Measurements from ENCODE around the gene TRMT2B.
"Not testable (repeated sequence)": the region's sequence is repeated elsewhere in the genome, so short reads cannot be mapped to it uniquely, and the experiment has no call there.

The TRMT2B gene, protein sequence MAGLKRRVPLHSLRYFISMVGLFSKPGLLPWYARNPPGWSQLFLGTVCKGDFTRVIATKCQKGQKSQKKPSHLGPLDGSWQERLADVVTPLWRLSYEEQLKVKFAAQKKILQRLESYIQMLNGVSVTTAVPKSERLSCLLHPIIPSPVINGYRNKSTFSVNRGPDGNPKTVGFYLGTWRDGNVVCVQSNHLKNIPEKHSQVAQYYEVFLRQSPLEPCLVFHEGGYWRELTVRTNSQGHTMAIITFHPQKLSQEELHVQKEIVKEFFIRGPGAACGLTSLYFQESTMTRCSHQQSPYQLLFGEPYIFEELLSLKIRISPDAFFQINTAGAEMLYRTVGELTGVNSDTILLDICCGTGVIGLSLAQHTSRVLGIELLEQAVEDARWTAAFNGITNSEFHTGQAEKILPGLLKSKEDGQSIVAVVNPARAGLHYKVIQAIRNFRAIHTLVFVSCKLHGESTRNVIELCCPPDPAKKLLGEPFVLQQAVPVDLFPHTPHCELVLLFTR

DNA sequence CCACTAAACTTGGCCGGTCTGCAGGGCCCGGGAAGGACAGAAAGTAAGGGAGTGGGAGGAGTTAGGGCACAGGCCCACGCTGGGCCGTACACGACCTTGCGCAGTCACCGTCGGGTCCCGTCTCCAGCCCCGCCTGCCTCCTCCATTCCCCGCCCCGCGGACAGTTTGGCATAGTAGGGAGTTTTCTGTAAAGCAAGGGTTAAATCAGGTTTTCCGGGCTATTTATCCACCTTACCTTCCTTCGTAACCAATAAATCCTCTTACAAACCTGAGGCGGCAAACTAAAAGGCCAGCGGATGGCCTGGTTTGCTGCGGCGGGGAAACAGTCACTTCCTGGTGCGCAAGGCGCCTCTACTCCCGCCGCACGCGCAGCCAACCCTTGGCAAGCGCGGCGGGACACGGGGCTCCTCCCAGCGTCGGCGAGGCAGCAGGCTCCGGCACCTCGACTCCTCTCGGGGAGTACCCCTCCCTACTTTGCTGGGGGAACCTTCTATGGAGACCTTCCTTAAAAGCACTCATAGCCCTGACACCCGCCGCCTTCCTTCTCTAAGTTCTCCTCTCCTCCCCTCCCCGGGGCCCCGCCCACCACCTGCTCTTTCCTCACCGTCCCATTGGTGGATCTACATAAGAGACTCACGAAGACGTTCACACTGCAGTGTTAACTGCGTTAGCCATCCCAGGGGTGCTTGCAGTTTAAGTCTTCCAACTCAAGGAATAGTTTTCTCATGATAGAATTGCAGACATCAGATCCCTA, at the start of gene TRMT2B:
Gene TRMT2B (minus strand): TSS at position 563 of the 754 bp plus-strand sequence. CDS start 9,822 bp downstream, outside the sequence.
- H3K36me3 ChIP-seq (ENCODE audit: insufficient read depth, low read length) = no peaks in the 10 kb centered on the region
- H3K4me3 ChIP-seq (ENCODE audit: low read length) = peak within 1 kb of the TSS; percentile 74
- H3K27me3 ChIP-seq (ENCODE audit: insufficient read depth, low read length) = no peaks in the 10 kb centered on the region
- peak within 1 kb of the TSS; percentile 84 for H2AFZ ChIP-seq (ENCODE audit: low read depth, low read length)
- H3K9me3 ChIP-seq (ENCODE audit: low read length) = no peaks in the 10 kb centered on the region
- peaks cover 3% of the 10 kb centered on the region for H3K4me1 ChIP-seq (ENCODE audit: insufficient read depth, low read length)

DNA sequence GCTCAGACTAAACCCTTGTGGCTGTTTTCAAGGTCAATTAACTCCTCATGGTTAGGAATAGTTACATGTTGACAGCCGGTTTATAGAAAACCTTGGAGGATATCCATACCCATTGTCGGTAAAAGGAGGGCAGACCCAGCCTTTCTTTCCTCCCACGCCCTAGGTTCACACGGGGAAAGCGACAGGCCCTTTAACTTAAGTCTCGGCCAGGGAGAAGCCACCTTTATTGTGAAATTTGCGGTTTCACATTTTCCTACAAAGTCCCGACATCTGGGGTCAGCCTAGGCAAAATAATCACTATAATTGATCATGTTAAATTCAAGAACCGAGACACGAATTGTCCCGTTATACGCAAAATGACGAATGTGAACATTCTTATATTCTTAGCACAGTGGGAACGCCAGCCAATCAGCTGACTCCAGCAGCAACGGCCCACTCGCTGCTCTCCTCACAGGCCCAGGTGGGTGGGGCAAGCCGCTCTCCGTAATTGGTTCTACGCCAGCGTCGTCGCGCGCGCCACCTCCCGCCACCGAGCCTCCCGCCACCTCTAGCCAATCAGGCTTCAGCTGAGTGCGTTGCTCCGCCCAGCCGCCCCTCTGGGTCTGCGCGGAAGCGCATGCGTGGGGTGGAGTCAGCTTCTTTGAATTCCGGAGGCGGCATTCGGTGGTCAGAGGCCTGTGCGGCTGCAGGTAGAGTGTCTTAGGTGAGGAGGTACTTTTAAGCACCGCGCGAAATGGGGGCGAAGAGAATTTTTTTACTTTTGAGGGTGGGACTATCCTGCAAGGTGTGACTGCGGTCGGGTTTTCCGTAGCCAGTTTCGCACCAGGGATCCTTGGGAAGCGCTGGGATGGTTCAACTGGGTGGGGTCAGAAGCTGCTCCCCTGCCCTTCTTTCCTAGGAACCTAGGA, 45.9 kb upstream of the TRMT2B start, which contains the start of gene CENPI:
Gene CENPI (plus strand): TSS at position 659 of the 908 bp plus-strand sequence. CDS start 2,867 bp downstream, outside the sequence.
- Histone ChIP-seq H3K36me3 (ENCODE audit: insufficient read depth, low read length) (peaks cover 6% of the 10 kb centered on the region), H2AFZ (ENCODE audit: low read depth, low read length) (peak within 1 kb of the TSS; percentile 49), H3K27me3 (ENCODE audit: insufficient read depth, low read length) (no peaks in the 10 kb centered on the region), H3K4me1 (ENCODE audit: insufficient read depth, low read length) (peaks cover 7% of the 10 kb centered on the region), H3K9me3 (ENCODE audit: low read length) (no peaks in the 10 kb centered on the region), H3K4me3 (ENCODE audit: low read length) (peak within 1 kb of the TSS; percentile 72)

DNA sequence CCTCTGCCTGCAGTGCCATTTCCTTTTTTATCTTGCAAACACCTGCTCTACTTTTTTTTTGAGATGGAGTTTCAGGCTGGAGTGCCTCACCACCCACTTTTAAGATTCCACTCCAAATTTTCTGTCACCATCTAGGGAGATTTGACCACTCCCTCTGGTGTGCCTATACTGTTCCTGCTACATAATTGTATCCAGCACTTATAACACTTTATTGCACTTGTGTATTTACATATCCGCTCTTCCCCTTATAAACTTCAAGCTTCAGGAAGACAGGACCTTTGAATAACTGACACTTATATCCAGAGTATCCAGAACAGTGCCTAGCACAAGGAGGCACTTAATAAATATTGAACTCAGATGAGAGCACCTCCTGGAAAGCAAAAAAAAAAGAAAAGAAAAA, 39.9 kb upstream of the TRMT2B start:
- Histone ChIP-seq H2AFZ (ENCODE audit: low read depth, low read length) (no peak overlapping the region), H3K9me3 (ENCODE audit: low read length) (no peaks in the 10 kb centered on the region), H3K4me3 (ENCODE audit: low read length) (no peak overlapping the region), H3K4me1 (ENCODE audit: insufficient read depth, low read length) (no peaks in the 10 kb centered on the region), H3K27me3 (ENCODE audit: insufficient read depth, low read length) (no peaks in the 10 kb centered on the region), H3K36me3 (ENCODE audit: insufficient read depth, low read length) (no peaks in the 10 kb centered on the region)

DNA sequence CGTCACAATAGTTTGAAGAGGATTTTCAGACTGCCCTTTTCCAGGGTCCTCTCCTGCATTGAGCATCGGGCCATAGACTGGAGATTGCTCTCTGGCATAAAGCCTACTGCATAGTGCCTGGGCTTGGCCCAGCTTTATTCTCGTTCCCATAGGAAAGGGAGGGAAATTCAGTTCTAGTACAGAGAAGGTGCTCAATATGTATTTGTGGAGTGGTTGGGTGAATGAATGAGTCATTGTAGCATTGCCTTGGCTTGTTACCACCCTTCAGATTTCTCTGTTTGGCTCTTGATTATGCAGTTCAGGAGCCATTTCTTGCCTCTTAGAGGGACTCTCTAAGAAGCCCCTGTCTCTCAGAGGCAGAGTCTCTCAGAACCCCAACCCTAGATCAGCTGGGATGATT, 29.3 kb upstream of the TRMT2B start:
- no peaks in the 10 kb centered on the region for H3K9me3 ChIP-seq (ENCODE audit: low read length)
- peaks cover 9% of the 10 kb centered on the region for H3K4me1 ChIP-seq (ENCODE audit: insufficient read depth, low read length)
- H3K27me3 ChIP-seq (ENCODE audit: insufficient read depth, low read length) = no peaks in the 10 kb centered on the region
- H3K4me3 ChIP-seq (ENCODE audit: low read length) = no peak overlapping the region
- H2AFZ ChIP-seq (ENCODE audit: low read depth, low read length) = no peak overlapping the region
- no peaks in the 10 kb centered on the region for H3K36me3 ChIP-seq (ENCODE audit: insufficient read depth, low read length)

DNA sequence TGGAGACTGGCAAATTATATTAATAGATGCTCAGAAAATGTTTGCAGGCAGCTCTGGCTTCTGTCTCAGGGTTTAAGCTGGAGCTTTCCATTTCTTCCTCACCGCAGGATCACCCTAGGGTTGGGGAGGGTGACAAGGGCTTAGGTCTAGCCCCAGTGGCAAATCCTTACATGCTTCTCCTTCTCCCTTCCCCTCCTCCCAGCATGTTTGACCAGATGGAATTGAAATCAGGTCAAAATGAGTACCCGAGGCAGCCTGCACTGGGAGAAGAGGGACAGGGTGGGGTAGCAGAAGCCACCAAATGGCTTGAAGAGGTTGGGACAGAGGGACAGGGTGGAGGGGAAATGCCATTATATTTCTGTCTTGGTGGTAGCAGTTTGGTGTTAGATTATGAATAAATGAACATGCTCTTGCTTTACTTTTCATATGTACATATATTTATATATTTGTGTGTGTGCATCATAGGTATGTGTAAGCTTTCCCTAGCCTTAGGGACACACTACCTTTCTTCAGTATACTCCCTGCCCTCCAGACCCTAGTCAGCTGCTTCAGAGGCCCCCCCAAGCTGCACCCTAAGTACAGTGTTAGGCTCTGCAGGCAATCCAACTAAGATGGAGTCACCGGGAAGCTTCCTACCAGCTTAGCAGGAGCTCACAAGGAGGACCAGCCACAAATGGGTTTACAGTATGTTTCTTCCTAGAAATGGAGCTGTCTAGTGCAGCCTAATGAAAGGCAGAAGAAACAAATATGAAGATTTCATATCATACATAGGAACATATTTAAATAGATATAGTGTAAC, 28.6 kb upstream of the TRMT2B start:
- Histone ChIP-seq H3K4me1 (ENCODE audit: insufficient read depth, low read length) (peaks cover 9% of the 10 kb centered on the region), H3K27me3 (ENCODE audit: insufficient read depth, low read length) (no peaks in the 10 kb centered on the region), H2AFZ (ENCODE audit: low read depth, low read length) (no peak overlapping the region), H3K36me3 (ENCODE audit: insufficient read depth, low read length) (no peaks in the 10 kb centered on the region), H3K4me3 (ENCODE audit: low read length) (peak overlapping the region; percentile 84), H3K9me3 (ENCODE audit: low read length) (no peaks in the 10 kb centered on the region)

DNA sequence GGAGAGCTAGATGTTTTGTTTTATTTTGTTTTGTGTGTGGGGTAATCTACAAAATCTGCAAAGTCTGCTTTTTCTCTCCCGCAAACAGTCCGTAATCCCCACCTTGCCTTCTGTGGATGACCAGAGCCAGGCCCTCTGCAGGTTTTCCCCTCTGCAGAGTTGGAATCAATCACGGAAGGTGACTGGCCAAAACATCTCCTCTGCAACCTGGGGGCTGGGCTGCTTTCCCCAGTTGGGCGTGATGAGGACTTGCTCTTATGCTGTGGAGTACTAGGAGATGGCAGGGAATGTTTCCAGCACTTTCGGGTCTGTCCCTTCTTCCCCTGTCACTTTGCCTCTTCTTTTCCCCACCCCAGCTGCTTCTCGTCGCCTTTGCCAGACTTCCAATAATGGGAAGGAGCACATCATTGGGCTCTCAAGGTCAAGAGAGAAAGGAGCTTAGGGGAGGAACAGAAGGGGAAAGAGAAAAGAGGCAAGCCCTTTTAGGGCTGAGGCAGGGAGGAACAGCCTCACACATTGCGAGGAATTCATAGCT, 27.9 kb upstream of the TRMT2B start:
- H3K27me3 ChIP-seq (ENCODE audit: insufficient read depth, low read length) = no peaks in the 10 kb centered on the region
- H2AFZ ChIP-seq (ENCODE audit: low read depth, low read length) = no peak overlapping the region
- H3K4me3 ChIP-seq (ENCODE audit: low read length) = peak overlapping the region; percentile 84
- peaks cover 9% of the 10 kb centered on the region for H3K4me1 ChIP-seq (ENCODE audit: insufficient read depth, low read length)
- no peaks in the 10 kb centered on the region for H3K9me3 ChIP-seq (ENCODE audit: low read length)
- H3K36me3 ChIP-seq (ENCODE audit: insufficient read depth, low read length) = no peaks in the 10 kb centered on the region

DNA sequence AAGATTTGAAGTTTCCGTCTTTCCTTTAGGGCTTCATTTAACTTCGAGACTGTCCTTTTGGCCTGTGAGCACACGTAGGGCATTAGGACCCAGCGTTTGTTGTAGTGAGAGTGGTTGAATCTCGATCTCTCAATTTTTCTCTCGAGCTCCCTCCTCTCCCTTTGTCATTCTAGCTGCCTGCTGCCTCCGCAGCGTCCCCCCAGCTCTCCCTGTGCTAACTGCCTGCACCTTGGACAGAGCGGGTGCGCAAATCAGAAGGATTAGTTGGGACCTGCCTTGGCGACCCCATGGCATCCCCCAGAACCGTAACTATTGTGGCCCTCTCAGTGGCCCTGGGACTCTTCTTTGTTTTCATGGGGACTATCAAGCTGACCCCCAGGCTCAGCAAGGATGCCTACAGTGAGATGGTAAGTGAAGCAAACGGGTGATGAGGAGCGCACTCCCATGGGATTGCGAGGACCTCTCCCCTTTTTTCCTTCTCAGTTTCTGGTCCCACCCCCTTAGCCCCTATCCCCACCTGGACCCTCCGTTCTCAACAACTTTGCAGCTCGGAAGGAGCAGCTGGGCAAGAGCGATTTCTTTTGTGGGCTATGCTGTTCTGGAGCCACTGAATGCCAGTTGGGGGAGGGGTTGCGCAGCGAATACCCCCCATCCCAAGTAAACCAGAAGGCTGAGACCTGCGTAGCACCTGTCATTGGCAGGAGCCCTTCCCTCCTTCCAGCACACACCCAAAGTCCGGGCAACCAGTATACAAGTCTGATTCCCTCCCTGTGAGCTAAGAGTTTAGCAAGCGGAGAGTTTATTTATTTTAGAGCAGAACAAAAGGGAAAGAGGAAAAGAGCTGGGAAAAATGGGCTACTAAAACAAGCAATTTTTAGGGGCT, 27.0 kb upstream of the TRMT2B start, which contains the start of gene TMEM35A:
Gene TMEM35A (plus strand): TSS at position 164 of the 883 bp plus-strand sequence. CDS start 124 bp downstream, at position 288.
- Histone ChIP-seq H3K27me3 (ENCODE audit: insufficient read depth, low read length) (peaks cover 3% of the 10 kb centered on the region), H3K9me3 (ENCODE audit: low read length) (no peaks in the 10 kb centered on the region), H3K36me3 (ENCODE audit: insufficient read depth, low read length) (no peaks in the 10 kb centered on the region), H3K4me1 (ENCODE audit: insufficient read depth, low read length) (peaks cover 9% of the 10 kb centered on the region), H3K4me3 (ENCODE audit: low read length) (peak within 1 kb of the TSS; percentile 84), H2AFZ (ENCODE audit: low read depth, low read length) (peak within 1 kb of the TSS; percentile 85)

DNA sequence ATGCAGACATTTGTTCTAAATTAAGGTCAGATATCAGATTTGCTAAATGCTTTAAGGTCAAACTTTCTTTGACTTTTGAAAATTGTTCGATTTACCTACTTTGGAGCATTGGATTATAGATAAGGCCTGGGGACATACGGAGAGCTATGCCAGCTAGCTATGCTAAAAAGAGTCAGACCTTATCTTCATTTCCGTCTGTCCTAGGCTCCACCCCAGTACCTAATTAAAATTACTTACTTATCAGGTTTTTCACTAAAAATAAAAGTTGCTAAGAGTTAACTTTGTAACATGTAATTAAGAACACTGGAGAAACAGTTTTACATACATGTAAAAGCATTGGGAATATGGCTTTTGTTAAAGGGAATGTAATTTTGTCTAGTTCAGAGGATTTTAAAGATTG, 19.7 kb upstream of the TRMT2B start:
- Histone ChIP-seq H3K4me3 (ENCODE audit: low read length) (no peak overlapping the region), H3K4me1 (ENCODE audit: insufficient read depth, low read length) (no peaks in the 10 kb centered on the region), H3K27me3 (ENCODE audit: insufficient read depth, low read length) (peaks cover 6% of the 10 kb centered on the region), H3K36me3 (ENCODE audit: insufficient read depth, low read length) (no peaks in the 10 kb centered on the region), H2AFZ (ENCODE audit: low read depth, low read length) (no peak overlapping the region), H3K9me3 (ENCODE audit: low read length) (no peaks in the 10 kb centered on the region)

DNA sequence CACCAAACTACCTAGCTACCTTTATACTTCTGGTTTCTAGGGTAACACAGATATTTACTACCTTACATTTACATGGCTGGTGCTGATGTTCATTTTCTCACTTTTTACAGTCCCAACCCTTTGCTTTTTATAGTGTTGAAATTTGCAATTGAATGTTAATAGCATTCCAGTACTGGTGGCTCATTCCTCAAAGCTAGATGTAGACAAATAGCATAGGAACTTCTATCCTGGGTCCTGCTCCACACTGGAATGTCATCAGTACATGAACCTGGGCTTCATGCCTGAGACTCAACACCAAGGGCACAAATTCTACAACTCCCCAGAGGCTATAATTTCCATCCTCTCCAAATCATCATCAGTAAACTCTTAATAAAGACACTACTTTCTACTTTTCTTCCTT, 10.3 kb upstream of the TRMT2B start:
- no peak overlapping the region for H2AFZ ChIP-seq (ENCODE audit: low read depth, low read length)
- H3K4me1 ChIP-seq (ENCODE audit: insufficient read depth, low read length) = no peaks in the 10 kb centered on the region
- no peaks in the 10 kb centered on the region for H3K36me3 ChIP-seq (ENCODE audit: insufficient read depth, low read length)
- H3K9me3 ChIP-seq (ENCODE audit: low read length) = no peaks in the 10 kb centered on the region
- H3K4me3 ChIP-seq (ENCODE audit: low read length) = no peak overlapping the region
- H3K27me3 ChIP-seq (ENCODE audit: insufficient read depth, low read length) = no peaks in the 10 kb centered on the region

DNA sequence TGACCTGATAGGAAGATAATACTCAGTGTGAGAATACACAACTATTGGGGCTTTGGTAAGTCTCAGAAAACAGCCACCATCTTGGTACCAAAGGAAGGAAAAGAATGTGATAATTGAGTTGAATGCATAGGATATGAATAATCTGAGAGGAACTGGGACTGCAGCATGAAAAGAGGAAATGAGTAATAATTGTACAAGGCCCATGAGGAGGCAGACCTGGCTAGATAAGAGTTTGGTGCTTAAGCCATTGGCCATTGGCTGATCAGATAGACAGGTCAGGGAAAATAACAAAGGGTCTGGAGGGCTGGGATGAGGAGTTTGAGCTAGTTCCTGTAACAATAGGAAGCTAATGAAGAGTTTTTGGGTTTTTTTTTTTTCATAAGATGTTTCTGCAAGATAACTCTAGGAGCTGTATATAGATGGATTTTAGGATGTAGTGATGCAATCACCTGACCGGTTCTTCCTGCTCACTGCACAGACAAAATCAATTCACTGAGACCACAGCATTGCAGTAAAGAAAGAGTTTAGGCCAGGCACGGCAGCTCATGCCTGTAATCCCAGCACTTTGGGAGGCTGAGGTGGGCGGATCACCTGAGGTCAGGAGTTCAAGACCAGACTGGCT, 5.3 kb upstream of the TRMT2B start:
- H3K4me1 ChIP-seq (ENCODE audit: insufficient read depth, low read length) = no peaks in the 10 kb centered on the region
- no peak overlapping the region for H2AFZ ChIP-seq (ENCODE audit: low read depth, low read length)
- H3K27me3 ChIP-seq (ENCODE audit: insufficient read depth, low read length) = no peaks in the 10 kb centered on the region
- H3K36me3 ChIP-seq (ENCODE audit: insufficient read depth, low read length) = no peaks in the 10 kb centered on the region
- no peaks in the 10 kb centered on the region for H3K9me3 ChIP-seq (ENCODE audit: low read length)
- H3K4me3 ChIP-seq (ENCODE audit: low read length) = no peak overlapping the region

DNA sequence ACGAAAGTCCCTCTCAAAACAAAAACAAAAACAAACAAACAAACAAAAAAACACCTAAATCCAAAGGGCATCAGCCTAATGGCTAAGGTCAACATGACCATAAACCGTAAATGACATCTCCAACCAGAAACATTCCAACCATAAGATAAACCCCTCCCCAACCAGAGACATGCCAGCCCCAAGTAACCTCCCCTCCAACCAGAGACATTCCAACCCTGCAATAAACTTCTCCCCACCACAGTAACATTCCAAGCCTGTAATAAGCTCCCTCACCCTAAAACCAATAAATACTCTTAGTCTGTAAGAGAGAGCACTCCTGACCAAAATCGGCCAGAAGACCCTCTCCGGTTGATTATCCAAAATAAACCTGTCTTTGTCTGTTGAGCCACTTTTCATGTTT, 4.6 kb upstream of the TRMT2B start:
- H2AFZ ChIP-seq (ENCODE audit: low read depth, low read length); H3K27me3 ChIP-seq (ENCODE audit: insufficient read depth, low read length); H3K4me3 ChIP-seq (ENCODE audit: low read length); H3K9me3 ChIP-seq (ENCODE audit: low read length); H3K4me1 ChIP-seq (ENCODE audit: insufficient read depth, low read length); H3K36me3 ChIP-seq (ENCODE audit: insufficient read depth, low read length): not testable (repeated sequence)

Data from neuron (in vitro differentiated cells).